GM21381 (cell line): ENCODE data around the gene NUMBL.

Experiments used
- ATAC-seq: cut with Tn5 transposase; IDR thresholded peaks from one replicate; pipeline ENCODE4 v1.9.1; 2021; ENCODE audit warnings: mild to moderate bottlenecking, moderate library complexity; ENCODE audit not compliant: unreplicated experiment

The NUMBL gene

DNA sequence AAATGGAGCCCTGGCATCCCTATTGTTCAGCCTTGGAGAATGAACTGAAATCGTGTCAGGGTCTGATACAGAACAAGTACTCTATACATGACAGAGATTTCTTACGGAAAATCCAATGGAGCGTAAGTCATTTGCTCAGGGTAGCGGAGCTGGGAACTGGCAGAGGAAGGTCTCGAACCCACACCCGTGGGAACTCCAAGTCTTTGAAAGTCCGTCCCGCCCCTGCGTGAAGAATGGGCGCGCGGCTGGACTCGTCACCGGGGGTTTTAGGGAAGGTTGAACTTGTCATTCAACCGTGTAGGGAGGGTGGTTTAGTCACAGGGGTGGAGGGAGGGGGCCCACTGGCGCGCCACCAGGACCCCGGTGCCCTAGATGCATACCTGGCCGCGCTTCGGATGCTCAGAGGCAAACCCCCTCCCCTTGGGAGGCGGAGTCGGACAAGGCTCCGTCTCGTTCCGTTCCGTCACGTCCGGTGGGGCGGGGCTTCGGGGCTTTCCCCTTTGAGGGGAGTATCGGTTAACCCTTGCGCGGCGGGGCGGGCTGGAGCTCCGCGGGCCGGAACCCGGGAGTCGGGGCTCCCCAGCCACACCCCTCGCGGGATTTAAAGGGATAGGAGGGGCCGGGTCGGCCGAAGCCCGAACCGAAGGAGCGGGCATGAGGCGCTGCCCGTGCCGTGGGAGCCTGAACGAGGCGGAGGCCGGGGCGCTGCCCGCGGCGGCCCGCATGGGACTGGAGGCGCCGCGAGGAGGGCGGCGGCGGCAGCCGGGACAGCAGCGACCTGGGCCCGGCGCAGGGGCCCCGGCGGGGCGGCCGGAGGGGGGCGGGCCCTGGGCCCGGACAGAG lies 26.3 kb upstream of the NUMBL start, which contains the start of the genes COQ8B and ITPKC:
Gene COQ8B (minus strand): TSS at position 405 of the 843 bp plus-strand sequence. CDS start 2,254 bp downstream, outside the sequence.
Gene ITPKC (plus strand): TSS at position 631 of the 843 bp plus-strand sequence. CDS start 24 bp downstream, at position 655.
- peak; percentile 67 for ATAC-seq

- ATAC-seq: no peak
Measured at GRCh38 chr19:40716031-40716481, 25.6 kb upstream of the NUMBL start.

DNA sequence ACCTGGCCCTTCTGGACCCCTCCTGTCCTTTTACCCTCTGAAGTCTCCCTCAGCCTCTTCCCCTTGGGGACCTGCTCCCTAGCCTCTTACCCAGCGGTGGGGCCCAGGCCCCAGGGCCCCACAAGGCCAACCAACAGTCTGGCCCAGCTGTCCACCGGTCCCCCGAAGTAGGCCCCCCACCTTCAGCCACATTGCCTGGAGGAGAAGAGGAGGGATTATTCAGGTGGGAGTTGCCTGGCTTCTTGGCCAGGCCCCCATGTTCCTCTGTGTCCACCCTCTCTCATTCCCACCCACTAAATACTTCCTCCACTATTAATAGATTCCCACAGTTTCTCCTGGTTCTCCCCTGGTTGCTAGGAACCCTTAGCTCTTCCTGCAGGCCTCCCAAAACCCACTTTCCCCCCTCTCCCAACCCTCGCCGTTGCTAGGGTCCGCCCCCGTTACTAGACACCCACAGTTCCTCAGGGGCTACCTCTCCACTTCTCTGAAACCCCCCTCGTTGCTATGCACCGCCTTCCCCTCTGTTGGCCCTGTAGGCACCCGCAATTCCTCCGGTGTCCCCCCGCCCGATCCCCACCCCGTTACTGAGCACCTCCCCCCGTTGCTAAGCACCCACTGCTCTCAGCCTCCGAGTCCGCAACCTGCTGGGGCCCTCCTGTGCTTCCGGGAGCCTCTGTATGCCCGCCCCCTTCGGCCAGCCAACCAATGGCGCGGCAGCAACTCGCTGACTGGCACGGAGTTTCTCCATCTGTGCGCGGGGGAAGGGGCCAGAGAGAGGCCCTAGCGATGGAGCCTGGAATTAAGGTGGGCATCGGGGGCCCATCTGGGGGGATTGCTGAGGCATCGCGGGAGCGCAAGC lies 24.2 kb upstream of the NUMBL start:
- ATAC-seq: peak; percentile 37

DNA sequence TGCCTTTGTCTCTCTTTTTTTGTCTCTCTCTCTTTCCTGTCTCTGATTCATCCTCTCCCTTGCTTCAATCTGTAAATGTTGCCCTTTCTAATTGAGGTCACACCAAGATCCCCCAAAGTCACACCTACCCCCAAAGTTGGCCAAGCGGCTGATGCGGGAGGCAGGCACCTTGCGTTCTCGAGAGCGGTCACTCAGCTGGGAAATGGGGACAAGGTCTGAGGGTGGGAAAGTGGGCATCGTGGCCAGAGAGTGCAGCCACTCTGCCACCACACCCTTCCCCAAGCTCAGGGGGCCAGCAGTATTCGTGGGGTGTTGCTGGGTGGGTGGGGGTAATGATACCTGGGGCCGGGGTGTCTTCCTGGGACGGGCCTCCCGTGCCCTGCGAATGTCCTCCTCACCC lies 23.5 kb upstream of the NUMBL start:
- no peak for ATAC-seq

- ATAC-seq: no peak
Measured at GRCh38 chr19:40709817-40710216, 19.4 kb upstream of the NUMBL start.

- ATAC-seq: no peak
Measured at GRCh38 chr19:40707615-40708014, 17.2 kb upstream of the NUMBL start.

GRCh38 chr19:40705950-40706619 lies 15.6 kb upstream of the NUMBL start:
- no peak for ATAC-seq

DNA sequence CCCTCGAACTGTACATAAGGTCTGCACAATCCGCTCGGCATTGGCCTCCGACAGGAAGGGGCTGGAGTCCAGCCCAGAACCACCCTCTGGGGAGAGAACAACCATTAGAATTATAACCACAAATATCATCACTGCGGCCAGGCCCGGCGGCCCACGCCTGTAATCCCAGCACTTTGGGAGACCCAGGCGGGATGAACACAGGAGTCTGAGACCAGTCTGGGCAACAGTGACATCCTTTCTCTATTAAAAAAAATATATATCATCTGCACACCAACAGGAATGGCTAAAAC lies 14.9 kb upstream of the NUMBL start:
- ATAC-seq: no peak

DNA sequence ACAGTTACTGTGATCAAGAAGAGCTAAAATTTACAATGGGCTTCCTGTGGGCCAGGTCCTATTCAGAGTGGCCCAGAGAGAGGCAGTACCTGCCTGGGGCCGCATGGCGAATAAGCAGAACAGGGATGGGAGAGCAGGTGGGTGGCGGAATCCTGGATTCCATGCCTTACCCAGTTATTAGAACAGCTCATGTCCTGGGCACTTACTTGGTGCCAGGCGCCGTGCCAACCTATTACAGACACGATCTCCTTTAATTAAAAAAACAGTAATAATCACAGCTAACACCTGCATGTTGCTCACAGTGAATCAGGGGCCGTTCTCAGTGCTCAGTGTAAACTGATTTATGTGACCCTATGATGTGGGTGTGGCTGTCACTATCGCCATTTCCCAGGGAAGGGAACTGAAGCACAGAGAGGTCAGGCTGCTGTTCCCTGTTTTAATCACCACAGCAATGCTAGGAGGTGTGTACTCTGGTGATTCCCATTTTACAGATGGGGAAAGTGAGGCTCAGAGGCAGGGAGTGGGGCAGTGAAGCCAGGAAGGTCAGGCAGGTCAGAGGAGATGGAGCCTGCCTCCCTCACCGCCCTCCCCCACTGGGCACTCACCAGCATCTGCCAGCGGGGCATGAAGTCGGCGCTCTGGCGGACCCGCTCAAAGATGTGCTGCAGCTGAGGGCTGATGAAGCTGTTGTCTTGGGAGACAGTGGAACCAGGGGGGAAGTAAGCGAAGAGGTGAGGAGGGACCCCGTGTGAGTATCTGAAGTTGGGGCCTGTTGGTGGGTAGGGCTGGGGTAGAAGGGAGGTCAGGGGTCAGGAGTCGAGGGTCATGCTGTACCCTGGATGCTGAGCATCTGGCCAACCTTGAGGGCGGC lies 14.3 kb upstream of the NUMBL start:
- no peak for ATAC-seq

- ATAC-seq: no peak
Measured at GRCh38 chr19:40703029-40703755, 12.7 kb upstream of the NUMBL start.

- ATAC-seq: no peak
Measured at GRCh38 chr19:40702337-40703012, 12.0 kb upstream of the NUMBL start.

- no peak for ATAC-seq
Measured at GRCh38 chr19:40701758-40702157, 11.3 kb upstream of the NUMBL start.

DNA sequence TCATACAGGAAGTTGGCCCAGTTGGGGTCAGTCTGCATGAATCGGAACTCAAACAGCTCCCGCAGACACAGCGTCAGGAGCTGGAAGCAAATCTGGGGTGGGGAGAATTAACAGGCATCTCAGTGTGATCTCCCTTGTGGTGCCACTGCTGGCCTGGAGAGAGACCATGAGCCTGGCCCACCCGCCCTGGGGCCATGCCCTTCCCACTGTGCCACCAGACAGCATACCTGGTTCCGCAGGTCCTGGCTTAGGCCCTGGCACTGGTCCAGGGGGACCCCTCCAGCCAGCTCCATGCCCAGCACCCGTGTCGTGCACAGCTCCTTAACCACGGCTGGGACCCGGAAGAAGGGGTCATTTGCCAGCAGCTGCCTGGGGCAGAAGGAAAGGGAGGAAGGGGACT lies 9.6 kb upstream of the NUMBL start:
- ATAC-seq: no peak

DNA sequence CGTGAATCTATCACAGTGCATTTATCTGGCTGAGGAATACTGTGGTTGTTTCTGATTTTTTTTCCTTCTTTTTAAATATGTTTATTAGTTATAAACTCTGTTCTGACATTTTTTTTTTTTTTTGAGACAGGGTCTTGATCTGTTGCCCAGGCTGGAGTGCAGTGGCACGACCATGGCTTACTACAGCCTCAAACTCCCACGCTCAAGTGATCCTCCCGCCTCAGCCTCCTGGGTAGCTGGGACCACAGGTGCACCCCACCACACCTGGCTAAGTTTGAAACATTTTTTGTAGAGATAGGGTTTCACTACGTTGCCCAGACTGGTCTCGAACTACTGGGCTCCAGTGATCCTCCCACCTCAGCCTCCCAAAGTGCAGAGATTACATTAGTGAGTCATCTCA lies 6.6 kb upstream of the NUMBL start:
- ATAC-seq: no peak

DNA sequence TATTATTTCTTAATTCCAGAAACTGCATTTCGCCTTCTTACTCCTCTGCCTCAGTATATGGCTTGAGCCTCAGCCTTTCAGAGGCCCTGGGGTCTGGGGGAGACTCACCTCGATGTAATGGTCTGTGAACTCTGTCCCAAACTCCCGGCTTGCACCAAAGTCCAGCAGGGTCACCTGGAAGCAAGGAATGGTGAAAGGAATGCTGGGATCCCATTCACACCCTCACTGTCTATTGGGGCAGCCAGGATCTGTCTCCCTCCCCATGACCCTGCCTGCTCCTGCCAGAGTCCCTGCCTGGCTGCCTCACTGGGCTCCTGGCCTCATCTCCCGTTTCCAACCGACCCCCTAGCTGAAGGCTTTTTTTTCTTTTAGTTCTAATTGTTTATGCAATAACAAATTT lies 5.4 kb upstream of the NUMBL start:
- ATAC-seq: no peak

DNA sequence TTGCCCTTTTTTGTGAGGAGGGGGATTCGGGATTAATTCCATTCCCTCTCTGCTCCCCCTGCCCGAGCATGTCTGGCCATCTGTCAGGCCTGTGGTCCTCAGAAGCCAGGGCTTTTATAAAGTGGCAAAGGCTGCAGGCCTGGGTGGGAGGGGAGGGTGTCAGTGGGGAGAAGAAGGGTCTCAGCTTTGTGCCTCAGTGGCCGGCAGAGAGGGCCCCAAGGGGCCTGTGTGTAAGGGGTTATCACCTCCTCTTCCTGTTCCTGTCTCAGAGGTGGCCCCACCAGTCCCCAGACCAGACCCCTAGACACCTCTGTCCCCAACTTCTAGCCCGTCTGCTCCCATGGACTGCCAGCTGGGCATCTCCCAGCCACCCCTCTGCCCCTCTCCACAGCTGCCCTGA lies 3.4 kb upstream of the NUMBL start:
- no peak for ATAC-seq

DNA sequence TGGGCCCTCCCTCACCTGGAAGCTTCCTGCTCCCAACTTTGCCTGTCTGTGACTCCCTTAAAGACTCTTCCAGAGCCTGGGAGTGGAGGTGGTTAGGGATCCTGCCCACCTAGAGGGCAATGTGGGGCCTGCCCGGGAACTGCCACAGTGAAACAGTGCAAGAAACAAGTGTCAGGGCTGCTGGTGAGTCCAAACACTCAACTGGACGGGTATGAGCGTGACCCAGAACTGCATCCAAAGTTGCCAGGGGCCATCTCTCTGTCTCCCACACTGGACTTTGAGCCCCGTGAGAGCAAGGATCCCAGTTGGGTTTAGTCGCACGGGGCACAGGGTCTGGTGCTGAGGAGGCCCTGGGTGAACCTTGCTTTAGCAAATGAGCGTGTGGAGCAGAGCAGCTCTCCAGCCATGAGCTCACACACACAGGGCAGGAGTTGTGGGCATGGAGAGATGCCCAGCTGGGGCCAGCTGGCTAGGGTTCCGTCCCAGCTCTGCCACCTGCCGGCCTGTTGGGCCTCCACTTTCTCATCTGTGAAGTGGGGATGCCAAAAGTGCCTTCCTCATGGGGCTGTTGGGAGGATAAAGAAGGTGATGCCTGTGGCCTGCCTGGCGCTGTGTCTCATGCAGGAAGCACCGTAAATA lies 2.8 kb upstream of the NUMBL start:
- ATAC-seq: no peak

GRCh38 chr19:40692212-40692551 lies 1.7 kb upstream of the NUMBL start:
- no peak for ATAC-seq
